Stimulated activated CD4-positive, alpha-beta T cell treated with anti-CD3 and anti-CD28 coated beads, Interleukin-12 subunit alpha, Interleukin-12 subunit beta, amount 100 ng/mL, for 48 hours (primary cell): ENCODE measurements around the gene CKS1B.
A peak's percentile ranks its signal among the peaks of the same experiment; 100 is the strongest.

Source experiments
- DNase-seq, 3 donors: peaks; one replicate each; pipeline ENCODE4 v3.0.0-alpha.2; 2020; ENCODE audit warnings: low read depth in 2 of 3, low spot score in 1 of 3

The CKS1B gene

DNA sequence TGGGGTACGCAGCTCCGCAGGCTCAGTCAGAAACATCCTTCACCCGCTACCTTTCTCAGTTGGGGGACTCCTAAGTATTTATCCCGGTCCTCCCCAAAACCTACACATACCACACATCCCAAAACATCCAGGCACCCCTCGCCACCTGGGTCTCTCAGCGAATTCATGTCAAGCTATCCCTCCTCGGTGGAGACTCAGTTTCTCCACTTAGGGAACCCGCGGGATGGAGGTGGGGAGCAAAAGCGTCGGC lies 26.9 kb downstream of the CKS1B start:
- DNase-seq, result no peak

DNA sequence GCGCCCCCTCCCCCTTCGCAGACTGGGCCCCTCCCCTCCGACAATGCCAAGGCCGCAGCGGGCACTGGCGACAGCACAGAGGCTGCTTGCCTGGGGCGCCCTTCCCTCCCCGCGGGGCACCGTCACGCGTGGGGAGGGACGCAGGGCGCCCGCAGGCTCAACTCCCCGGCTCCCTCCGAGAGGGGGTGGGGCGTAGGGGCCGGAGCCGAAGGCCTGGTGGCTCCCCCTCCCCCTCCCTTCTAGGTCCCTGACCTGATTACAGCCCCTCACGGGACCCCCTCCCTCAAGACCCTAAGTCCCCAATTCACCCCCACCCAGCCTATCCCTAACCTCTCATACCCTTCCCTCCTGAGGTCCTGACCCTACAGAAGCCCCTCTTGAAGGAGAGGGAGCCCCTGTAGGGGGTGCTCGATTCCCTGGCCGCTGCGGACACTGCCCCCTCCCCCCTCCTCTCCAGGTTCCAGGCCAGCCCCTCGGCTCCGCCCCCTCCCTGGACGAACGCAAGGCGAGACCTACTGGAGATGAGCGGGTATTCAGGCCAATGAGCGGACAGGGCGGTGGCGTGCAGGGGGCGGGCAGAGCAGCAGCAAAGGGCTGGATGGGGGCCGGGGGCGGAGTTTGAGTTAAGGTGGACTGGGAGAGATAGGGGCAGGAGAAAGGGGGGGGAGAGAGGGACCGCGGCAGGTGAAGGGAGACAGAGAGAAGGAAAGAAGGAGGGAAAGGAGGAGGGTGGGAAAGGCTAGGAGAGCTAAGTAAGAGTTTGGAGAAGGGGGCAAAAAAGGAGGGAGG lies 27.4 kb downstream of the CKS1B start:
- DNase-seq, result peak; percentile 98 to 100 (median 98)

DNA sequence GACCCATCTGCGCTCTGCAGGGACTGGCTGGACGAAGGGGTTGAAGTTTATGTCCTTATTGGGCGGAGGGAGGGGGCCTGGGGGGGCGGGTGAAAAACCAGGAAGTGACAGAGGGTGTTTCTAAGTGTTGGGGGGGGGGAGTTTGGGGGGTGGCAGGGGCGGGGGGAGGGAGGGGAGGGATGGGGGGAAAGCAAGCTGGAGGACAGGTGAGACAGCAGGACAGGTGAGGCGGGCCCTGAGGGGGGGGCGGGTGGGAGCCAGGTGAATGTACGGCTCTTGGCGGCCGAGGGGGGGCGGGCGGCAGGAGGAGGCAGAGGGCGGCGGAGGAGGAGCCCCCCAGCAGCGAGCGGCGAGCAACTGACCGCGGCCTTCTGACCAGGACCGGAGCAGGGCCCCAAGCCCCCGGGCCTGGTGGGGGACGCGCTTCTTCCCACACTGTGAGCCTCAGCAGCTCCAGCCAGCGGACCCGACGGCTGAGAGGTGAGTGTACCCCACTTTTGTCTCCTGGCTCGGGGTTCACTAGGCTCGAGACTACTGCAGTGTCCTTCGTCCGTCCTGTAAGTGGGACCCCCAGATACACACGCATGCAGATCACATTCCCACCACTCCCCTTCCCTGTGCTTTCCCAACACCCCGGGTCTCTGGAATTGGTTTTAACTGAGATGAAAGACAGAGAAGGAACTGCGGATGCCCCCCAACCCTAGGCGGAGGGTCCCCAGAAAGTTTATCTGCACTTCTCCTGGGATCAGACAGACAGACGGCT lies 28.2 kb downstream of the CKS1B start, which contains the start of gene ZBTB7B:
TSS of gene ZBTB7B (plus strand) at position 339 of the 763 bp plus-strand sequence. CDS start 11,859 bp downstream, outside the sequence.
- DNase-seq, result no peak

DNA sequence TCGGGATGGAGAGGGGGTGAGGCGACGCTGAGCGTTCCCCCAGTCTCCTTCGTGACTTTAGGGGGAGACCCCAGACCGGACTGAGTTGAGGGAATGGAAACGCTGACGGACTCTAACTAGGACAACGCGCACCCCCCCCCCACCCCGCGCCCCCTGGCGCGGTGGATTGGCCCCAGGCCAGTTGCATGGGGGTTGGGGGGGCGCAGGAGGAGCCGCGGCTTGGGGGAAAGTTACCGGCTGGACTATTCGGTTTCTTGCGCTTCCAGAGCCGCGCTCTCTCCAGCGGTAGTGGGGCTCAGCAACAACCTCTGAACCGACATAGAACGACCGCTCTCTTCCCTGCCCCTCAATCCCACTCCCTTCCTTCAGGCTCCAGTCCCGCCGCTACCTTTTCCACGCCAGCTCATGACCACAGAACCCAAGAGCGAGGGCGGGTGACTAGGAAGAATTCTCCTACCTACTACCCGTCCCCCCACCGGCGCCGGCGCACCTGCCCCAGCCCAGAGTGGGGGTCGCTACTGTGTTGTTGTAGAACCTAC lies 28.8 kb downstream of the CKS1B start:
- DNase-seq, result no peak

DNA sequence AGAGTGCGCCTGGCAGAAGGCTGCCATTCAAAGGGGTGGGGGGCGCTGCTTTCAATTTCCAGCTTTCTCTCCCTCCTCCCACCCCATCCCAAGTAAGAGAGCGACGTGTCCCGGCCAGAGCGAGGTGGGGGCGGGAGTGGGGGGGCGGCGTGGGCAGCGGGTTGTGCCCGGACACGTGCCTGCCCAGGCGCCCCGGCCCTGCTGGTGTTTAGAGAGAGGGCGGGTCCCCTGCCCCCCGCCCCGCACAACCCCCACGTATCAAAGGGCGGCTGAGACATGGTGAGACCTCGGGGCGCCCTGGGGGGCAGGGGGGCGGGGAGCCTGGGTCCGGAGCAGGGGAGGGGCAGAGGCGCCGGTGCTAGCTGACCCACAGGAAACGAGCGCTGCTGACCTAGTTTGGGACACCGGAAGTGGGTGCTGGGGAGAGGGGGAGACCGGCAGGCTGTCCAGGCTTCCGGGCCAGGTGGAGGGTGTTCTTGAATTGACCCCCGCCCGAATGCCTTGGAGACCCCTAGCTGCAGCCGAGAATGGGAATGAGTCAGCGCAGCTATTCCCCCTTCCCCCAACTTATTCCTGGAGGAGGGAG lies 29.4 kb downstream of the CKS1B start:
- no peak for DNase-seq

DNA sequence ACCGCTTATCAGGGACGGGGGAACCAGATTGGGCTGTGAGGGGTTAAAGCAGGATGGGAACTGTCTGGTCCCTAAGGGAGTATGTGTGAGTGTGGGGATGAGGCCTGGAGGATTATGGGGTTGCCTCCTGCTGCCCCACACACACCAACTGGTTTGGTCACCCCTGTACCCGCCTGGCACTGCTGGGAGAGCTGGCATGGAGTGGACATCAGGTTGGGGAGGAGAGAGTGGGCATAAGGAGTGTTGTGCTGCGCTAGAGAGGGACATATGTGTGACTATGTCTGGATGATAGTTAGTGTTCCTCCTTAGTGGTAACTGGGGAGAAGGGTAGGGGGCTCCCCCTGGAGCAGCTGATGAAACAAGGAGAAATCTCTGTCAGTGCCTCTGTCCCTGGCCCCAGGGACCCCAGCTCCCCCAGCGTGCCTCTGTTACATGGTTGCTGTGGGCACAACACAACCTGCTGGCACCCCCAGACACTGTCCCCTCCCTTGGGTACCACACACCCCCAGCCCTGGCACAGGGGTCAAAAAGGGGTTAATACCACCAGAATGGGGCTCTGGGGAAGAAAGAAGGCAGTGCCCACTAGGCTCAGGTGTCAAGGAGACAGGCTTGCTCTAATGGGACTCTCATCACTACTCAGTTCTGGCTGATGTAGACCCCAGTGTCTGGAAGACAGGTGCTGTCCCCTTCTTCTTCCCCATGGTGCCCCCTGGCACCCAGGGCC lies 30.0 kb downstream of the CKS1B start:
- no peak for DNase-seq

DNA sequence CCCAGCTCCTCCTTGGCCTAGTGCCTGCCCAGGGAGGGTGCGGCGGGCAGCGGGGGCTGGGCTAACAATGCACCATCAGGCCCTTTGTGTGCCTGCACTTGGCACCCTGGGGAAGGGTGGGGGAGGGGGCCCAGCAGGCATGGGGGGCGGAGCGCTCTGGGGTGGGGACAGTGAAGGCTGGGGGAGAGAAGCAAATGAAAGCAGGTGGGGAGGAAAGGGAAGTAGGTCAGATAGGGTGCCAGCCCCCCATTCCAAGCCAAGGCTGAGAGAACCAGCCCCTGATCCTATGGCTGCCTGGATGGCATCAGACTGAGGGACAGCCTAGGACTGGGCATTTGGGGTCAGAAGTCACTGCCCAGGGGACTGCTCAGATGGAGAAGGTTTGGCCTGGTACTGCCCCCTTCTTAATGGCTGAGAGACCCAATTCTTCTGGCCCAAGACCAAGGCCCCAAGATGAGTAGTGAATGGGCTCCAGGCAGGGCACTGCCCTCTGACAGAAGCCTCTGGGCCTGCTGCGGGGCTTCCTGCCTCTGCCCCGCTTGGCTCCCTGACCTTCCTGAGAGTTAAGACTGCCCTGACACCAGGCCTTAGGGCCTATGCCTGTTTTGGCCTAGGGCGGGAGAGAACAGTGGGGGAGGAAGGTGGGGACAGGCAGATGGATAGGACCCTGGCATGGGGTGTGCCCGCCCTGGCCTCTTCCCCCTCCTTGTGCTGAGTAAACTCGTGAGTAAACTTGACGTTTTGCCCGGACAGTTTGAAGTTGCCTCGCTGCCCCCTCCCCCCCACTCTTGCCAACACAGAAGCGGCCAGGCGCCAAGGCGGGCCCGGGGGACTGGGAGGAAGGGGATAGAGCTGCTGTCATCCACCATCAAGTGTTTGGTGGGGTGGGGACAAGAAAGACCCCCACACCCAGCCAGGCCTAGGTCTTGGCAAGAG lies 30.9 kb downstream of the CKS1B start:
- no peak for DNase-seq

DNA sequence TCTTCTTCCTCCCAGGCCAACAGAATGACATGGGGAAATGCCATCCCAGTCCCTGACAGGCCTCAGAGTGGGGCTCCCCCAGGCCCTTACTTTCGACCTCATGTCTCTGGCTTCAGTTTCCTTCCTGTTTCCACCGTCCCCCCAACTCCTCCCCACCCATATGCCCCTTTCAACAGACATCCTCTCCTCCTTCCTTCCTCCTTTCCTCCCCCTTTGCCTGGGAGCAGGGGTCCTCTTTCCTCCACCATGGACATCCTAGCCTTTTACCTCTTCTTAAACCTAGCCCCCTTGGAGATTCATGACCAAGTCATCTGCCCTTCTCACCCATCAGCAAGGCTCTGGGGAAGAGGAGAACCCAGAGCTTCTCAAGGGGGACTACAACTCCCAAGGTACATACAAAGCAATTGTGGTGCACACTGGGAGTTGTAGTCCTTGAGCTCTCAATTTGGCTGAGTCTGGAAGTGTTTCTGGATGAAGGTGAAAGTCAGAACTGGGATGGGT lies 32.2 kb downstream of the CKS1B start:
- DNase-seq, result no peak

DNA sequence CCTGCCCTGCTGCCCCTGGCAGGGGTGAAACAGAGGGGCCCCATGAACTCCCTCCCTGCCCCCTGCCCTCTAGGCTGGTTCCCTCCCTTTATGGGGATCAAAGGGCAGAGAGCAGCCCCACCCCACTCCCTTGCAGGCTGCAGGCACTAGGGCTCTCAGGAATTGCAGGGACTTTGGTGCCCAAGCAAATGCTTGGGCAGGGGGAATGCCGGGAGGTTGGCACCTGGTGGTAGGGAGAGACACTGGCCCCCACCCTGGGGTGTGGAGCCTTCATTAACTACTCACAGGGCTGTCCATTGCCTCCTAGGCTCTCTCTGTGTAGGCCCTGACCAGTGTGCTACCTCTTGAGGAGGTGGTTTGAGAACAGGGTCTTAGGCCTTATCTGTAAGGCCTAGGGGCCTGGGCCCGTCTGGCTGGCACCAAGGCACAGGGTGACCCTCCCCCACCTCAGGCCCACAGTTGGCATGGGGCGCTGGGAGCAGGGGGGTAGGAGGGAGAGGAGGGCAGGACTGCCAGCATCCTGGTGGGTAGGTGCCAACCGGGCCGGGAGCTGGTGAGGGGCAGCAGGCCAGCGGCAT lies 32.9 kb downstream of the CKS1B start:
- no peak for DNase-seq

DNA sequence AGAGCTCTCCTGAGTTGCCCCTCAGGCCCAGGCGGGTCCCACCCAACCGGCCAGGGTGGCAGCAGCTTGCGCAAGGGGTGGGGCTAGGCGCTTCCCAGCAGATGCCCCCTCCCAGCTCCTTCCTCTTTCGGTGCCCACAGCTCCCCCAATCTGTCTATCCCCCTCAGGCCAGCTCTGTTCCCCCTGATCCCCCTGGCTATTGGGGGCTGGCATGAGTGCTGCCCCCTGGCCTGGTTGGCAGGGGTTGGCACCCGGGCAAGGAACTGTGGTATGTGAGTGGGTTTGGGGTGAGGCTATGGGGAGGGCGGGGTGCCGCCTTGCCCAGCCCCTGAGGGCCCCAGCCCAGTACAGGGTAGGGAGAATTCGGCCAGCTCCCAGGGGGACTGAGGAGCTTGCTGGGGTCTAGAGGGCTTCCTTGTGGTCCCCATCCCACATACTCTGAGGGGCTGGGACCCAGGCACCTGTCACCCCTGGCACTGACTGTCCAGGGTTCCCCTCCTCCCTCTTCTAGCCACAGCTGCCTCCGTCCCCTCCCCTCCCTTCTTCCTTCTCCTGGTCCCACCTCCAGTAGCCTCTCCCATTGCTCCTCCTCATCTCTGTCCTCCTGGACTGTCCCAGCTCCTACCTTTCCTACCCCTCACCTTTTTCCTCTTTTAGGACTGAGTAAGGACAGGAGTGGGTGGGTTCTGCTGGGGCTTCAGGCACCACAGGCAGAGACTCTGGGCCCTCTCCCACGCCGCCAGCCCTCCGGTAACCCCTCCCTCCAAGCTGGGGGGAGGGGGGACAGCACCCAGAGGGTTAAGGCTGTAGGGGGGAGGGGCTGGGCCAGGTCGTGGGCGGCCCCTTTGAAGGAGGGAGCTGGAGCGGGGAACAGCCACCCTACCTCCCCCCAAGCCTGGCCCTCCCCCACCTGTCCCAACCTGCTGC lies 33.8 kb downstream of the CKS1B start:
- DNase-seq, result peak; percentile 62 to 85 (median 83)

DNA sequence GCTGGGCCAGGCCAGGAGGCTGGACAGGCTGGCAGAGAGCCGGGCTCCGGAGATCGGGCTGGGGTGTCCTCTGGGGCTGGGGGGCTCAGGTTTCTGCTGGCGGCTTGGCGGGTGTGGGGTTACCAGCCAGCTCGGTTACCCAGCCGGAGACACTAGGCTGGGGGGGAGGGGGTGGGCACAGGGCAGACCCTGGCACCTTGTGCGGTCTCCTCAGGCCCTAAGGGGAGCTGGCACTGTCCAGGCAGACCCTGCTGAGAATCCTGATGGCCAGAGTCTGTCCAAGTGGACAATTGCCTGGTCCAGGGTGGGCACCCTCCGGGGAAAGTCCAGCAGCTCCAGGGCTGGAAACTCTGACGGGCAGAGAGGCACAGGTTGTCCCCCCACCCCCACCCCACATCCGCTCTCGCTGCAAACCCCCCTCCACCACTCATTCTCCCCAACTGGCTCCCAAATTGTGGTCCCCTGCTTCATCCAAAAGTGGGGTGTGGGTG lies 34.8 kb downstream of the CKS1B start:
- no peak for DNase-seq

DNA sequence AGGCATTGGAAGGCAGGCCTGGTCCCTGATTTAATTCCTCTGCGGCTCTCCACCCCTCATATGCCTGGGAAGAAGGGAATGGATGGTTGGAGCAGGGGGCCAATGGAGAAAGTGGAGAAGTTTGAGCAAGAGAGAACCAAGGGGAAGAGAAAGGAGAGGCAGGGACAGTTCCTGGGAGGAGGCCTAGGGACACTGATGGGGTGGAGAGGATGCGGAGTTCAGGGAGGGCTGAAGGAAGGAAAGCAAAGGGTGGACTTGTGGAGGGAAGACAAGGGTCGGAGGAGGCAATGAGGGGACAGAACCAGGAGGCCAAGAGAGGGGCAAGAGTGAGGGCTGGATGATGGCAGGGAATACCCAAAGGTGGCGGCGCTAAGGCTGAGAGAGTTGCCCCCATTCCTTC lies 35.3 kb downstream of the CKS1B start:
- DNase-seq, result no peak

DNA sequence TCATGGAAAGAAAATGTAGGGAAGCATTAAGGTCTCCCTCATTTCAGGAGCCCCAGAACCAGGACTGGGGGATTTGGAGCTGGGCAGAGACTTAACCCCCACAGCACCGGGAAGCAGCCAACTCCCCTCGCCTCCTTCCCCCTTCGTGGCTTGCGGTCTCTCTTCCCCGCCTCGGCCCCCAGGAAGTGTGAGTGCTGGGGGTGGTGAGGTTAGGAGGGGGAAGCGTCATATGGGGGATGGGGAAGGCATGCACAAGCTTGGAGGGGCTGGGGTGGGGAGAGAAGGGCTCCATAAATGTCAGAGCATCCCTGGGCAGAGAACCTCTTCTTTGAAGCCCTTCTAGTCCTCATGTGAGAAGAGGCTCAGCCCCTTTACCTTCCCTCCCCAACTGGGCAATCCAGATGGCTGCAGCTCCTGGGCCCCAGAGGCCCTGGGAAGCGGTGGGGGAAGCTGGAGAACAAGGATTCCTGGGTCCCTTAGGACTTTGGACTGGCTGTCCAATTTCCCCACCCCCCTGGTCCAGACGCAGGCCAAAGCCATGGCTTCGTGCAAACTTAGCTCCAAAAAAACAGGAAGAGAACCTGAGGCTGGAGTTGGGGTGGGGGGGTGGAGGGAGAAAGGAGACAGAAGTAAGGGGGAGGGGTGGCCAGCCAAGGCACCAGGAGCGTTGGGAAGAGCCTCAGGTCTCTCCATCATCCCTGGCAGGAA lies 35.9 kb downstream of the CKS1B start:
- no peak for DNase-seq

DNA sequence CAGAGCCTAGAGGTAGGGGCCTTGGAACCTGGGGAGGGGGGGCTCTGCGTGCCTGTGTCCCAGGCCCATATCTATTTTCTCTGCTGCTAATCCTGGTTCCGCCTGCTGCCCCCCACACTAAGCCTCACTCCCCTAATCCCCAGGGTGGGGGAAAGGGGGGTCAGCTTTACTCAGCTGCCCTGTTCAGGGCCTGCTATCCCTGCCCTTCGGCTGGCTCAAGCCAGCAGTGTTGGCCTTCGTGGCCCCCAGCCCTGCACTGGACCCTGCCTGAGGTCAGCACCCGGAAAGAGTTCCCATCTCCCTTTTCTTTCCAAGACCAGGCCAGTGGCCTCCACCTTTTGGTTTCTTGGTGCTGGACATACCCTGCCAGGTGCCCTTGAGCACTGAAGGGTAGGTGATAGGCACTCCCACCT lies 36.5 kb downstream of the CKS1B start:
- DNase-seq, result no peak

DNA sequence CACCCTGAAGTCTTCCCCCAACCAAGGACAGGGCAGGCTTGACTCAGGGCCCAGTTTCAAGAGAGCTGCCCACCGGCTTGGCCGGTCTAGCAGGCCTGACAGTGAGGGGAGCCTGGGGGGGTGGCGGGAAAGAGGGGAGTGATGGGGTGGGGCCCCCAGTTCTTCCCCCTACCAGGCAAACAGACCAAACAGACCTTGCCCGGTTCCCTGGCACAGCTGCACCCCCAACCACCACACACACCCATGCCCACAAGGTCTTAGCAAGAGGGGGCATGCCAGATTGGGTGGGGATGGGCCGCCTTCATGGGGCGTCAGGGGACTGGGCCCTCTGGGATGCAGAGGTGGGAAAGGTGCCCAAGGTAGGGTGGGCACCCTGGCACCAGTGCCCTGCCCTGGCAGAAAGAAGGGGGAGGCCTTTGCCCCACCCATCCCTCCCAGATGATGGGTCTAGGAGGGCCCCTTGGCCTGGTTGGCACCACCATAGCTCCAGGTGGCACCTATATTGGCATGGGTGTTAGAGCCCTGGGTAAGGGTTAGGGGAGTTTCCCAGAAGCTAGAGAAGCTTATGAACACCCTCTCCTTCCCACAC lies 37.0 kb downstream of the CKS1B start:
- no peak for DNase-seq

DNA sequence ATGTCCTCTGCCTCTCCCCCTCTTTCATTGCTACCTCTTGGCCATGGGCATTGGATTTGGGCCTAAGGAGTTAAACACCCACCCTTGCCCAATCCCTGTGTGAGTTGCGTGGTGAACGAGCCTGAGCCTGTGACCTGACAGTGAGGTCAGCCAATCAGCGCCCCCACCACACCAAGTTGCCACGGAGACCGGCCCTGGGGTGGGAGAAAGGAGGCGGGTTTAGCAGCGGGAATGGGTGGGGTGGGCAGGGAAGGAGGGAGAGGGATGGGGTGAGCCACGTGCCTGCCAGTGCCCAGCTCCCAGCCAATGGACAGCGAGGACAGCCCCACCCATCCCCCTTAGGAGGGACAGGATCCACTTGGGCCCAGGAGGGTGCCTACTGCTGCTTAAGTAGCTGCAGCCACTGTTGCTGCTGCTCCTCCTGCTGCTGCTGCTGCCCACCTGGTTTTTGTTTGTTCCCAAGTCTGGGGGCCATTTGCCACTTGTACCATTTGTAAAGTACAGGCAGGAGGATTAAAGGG lies 37.6 kb downstream of the CKS1B start:
- no peak for DNase-seq
